OCI-M2 (cell line): ENCODE results near the gene ITGB7.
"Not testable (repeated sequence)": the region's sequence is repeated elsewhere in the genome, so short reads cannot be mapped to it uniquely, and the experiment has no call there.

ENCODE experiments used
- DNase-seq: peaks from one replicate; lab custom pipeline; 2025; ENCODE audit not compliant: unreplicated experiment; lab: John Stamatoyannopoulos, UW

Gene ITGB7

DNA sequence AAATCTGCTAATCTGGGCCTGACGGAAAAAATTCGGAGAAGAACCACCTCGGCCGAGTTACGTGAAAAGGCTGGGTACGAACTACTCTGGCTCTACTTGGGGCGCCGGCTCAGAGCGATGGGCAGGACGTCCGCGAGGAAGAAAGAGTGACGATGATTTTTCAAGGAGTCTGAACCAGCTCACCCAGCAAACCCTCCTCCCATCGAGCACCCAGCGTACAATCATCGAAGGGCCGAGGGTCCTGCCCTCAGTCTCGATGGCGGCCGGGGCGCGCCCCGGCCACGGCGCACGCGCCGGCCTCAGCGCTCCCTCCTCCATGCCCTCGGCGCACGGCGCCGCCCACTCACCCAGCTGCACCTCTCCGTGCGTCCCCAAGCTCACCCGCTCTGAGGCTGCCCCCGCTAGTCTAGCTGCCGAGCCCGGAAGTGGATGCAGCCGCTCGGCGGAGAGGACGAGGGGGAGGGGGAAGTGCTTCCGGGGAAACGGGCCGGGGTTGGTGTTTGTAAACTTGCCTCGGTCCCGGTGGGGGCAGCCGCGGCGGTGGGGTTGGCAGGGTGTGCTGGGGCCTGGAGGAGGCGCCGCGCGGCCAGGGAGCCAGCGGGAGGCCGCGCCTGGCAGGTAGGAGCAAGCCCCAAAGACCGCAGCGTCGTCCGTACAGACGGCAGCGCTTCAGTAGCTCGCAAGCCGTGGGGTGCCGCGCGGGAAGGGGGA, 26.7 kb downstream of the ITGB7 start, which contains the start of the genes CSAD and ZNF740:
TSS of gene CSAD (minus strand) at position 706 of the 711 bp plus-strand sequence. CDS start 7,455 bp downstream, outside the sequence.
TSS of gene ZNF740 (plus strand) at position 503 of the 711 bp plus-strand sequence. CDS start 1,262 bp downstream, outside the sequence.
- DNase-seq, result peak; percentile 36

DNA sequence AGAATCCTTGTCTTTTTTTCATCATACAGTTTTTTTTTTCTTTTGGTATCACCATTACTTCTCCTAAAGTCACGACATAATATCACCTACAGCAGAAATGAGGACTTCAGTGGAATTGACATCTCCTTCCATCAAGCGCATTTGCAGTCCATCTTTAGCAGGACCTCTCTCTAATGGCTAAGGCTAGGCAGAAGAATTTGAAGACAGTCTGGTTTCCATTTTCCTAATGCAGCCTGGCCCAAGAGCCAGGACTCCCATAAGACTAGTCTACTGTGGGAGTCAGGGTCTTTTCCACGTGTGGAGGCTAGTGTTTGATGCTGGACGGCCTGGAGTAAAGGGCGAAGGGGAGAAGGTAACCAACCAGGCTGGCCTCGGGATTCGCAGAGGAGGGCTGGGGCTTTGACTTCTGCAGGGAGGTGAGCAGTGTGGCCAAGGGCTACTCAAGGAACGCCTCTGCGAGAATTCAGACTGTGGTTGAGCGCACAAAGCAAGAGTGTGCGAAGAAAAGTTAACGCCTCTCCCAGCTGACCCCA, 27.3 kb downstream of the ITGB7 start:
- no peak for DNase-seq

DNA sequence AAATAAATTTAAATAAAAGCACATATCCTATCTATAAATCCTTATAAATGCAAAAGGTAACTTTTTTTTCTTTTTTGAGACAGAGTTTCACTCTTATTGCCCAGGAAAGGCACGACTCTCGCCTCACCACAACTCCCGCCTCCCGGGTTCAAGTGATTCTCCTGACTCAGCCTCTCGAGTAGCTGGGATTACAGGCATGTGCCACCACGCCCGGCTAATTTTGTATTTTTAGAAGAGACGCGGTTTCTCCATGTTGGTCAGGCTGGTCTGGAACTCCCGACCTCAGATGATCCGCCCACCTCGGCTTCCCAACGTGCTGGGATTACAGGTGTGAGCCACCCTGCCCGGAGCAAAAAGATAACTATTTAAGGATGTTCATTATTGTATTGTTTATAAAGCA, 28.2 kb downstream of the ITGB7 start:
- not testable (repeated sequence) for DNase-seq

DNA sequence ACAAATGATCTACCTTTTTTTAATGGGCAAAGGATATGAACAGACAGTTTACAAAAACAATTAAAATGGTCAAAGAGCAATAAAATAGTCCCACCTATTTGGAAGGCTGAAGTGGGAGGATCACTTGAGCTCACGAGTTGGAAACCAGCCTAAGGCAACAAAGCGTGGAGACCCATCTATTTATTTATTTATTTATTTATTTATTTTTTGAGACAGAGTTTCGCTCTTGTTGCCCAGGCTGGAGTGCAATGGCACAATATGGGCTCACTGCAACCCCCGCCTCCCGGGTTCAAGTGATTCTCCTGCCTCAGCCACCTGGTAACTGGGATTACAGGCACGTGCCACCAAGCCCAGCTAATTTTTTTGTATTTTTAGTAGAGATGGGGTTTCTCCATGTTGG, 29.6 kb downstream of the ITGB7 start:
- DNase-seq, result not testable (repeated sequence)

DNA sequence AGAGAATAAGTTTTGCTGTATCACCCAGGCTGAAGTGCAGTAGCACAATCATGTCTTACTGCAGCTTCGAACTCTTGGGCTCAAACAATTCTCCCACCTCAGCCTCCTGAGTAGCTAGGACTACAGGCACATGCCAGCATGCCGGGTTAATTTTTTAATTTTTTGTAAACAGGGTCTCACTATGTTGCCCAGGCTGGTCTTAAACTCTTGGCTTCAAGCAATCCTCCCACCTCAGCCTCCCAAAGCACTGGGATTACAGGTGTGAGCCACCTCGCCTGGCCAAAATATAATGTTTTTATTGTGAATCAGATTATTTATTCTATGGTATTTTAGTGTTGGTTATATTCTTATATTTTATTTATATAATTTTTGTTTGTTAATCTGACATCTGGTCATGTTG, 30.3 kb downstream of the ITGB7 start:
- no peak for DNase-seq

DNA sequence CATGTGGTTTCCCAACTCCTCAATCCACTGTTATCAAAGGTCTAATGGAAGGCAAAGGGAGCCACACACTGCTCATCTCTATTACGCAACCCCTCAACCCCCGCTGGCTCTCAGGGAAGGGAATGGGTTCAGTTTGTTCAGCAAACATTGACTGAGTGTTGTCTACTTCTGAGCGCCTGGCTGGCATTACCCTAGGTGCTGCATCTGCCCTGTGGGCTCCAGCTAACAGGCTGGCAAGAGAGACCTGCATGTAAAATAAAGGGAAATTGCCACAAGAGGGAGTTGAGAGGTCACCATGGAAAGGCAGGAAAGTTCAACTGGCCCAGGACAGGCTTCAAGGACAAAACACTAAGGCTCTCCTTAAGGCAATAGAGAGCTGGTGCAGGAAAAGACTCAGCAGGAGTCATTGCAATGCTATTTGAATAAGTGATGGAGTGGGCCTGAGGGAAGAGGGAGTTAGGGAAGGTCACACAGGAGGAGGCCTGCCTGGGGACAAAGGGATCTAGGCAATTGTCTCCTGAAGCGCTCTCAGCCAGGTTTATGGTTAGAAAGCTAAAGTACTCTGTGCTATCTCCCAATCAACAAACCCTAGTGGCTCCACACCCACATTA, 32.1 kb downstream of the ITGB7 start:
- no peak for DNase-seq

DNA sequence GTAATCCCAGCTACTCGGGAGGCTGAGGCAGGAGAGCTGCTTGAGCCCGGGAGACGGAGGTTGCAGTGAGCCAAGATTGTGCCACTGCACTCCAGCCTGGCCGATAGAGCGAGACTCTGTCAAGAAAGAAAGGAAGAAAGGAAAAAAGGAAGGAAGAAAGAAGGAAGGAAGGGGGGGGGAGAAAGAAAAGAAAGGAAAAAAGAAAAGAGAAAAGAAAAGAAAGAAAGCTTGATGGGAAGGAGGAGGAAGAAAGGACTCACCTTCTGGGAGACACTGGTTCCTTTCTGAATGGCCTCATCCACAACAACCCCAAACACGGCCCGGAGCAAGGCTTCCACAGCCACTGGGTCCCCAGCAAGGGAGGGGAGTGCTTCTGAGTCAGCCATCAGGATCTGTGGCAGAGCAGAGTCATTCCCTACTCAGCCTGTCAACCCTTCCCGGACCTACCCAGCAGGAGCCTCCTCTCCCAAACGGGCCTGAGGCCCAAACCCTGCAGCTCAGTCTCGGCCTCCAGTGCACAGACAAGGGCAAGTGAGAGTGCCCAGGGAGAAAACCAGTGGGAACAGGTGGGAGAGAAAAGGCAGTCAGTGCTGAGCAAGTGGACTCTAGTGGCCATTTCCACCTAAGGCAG, 33.9 kb downstream of the ITGB7 start:
- no peak for DNase-seq

DNA sequence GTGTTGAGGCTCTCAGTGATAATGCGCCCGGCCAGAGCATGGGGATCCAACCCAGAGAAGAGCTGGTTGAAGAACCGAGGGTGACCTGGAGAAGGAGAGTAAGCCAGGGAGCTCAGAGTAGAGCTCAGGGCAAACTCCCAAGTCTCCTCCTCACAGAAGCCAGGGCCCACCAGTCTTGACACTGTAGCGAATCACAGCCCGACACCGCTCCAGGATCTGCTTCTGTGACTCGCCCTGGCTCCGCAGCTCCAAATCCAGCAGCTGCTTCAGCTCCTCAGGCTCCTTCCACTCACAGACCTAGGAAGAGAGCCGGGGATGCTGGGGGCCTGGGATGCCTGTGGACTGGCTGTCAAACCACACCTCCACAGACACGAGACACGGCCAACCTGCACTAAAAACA, 34.7 kb downstream of the ITGB7 start:
- DNase-seq, result no peak

DNA sequence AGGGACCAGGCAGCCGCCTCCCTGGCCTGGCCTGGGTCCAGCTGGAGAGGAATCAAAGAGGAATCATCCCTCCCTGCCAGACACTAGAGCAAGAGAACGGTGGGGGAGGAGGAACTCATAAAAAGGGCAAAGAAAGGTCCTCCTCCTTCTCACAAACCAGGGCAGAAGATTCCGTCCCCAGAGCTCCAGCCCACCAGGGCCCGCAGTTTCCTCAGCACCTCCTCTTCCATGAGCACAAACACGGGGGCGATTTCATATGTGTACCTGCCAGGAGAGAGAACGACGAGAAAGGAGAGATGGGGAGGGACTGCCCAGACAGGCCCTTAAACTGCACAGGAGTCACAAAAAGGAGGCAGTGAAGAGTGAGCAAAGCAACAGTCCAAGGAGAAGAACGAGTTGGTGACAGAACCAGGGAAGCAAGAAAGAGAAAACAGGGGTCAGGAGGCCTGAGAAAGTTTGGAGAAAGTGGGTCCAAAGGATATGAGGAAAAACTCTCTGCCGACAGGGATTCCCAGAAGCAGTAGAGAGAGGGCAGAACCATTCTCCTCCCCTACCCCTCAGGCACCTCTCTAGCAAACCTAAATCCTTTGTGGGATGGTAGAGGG, 35.2 kb downstream of the ITGB7 start:
- DNase-seq, result no peak

DNA sequence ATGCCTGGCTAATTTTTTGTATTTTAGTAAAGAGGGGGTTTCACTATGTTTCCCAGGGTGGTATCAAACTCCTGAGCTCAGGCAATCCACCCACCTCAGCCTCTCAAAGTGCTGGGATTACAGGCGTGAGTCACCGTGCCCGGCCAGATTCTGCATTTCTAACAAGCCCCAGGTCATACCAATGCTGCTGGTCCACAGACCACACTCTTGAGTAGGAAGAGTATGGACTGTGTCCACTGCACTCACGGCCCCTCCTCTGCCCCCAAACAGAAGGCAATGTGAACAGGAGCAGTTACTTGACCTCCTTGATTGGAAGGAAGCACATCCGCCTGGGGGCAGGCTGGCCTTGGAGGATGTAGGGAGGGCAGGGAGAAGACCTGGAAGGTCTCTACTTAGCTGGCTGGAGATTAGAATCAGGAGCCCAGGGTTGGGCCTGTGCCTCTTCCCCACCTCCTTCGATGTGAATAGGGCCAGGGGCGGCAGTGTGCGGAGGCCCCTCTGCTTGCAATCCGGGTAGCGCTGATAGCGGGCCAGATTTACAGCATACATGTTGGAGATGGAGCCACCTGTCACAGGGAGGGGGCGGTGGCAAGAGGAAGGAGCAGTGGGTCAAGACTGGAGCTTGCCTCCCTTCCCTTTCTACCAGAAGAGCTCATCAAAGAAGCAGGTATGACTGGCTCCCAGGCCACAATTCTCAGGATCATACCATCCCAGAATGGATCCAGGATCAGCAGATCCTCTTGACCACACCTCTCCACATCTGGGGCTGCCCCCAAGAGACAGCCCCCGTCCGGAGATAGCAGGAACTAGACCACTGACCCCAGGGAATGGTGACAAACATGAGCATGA, 36.0 kb downstream of the ITGB7 start:
- no peak for DNase-seq

DNA sequence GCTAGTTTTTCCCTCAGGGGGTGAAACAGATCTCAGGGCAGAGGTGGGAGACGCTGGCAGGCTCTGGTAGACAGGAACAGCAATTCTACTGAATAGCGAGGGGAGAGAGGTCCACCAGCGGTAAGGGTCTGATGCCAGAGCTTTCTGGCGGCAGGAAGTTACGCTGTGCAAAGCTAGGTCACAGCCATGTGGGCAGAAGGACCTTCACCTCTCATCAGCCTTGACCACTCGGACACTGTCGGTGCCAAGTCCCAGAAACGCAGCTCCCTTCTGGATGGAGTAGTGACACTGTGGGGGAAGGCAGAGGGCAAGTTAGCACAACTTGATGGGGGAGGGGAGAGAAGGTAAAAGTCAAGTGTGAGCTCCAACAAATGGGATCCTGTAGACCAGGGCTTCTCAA, 36.8 kb downstream of the ITGB7 start:
- DNase-seq, result no peak

DNA sequence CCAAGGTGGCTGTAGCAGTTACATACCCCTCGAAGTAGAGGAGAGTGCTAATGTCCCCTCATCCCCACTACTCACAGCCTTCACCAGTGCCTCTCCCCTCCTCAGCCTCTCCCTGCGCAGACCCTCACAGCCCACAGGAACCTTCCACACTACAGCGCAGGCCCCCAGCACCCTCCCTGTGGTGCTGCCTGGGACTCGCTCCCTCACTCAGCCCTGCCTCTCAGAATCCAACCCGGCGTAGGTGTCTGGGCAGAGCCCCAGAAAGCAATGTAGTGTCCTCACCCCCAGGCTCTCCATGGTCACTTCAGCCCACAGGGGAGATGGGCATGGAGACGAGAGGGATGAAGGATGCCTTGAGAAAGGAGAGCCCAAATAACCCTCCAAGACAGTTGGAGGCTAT, 37.4 kb downstream of the ITGB7 start:
- no peak for DNase-seq

DNA sequence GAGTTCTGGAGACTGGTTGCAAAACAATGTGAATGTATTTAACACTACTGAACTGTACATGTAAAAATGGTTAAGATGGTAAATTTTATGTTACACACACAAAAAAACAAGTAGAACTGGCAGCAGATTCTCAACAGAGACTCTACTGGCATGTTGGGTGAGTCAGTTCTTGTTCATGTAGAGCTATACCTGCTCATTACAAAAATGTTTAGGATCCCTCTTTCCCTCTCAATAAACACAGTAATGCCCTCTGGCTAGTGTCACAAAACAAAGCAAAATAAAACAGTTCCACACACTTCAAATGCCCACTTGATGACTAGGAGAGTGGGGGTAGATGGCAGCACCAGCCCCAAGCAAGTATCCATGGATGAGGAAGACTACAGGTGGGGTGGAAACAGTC, 40.2 kb downstream of the ITGB7 start:
- no peak for DNase-seq

DNA sequence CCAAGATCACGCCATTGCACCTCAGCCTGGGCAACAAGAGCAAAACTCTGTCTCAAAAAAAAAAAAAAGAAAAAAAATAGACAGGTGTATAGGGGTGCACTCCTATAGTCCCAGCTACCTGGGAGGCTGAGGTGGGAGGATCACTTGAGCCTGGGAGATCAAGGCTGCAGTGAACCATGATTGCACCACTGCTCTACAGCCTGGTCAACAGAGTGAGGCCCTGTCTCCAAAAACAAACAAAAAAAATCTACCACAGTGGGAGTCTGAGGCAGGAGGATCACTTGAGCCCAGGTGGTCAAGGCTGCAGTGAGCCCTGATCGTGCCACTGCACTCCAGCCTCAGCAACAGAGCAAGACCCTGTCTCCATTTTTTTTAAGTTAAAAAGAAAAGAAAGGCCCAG, 44.0 kb downstream of the ITGB7 start:
- DNase-seq, result not testable (repeated sequence)

DNA sequence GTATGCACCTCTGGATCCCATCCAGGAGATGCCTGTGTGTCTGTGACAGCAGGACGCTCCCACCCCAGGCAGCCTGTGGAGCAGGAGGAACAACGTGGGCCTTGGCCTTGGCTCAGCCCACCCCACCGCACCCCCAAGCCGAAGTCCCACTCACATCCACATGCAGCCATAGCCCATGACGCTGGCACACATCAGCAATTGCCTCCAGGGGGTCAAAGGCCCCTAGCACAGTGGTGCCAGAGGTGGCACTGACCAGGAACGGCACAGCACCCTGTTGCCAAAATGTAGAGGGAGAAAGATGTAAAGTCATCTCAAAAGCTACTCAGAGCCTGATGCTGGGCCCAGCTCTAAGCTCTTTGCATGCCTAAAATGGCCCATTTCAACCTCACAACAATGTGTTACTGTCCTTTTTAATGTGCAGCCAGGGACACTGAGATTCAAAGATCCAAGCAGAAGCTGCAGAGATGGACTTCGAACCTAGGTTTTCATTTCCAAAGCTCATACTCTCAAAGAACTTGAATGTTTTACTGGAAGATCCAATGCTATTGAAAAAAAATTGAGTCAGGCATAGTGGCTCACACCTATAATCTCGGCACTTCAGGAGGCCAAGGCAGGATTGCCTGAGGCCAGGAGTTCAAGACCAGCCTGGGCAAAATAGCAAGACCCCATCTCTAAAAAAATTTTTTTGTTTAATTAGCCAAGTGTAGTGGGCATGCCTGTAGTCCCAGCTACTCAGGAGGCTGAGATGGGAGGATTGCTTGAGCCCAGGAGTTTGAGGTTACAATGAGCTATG, 45.7 kb downstream of the ITGB7 start:
- DNase-seq, result no peak

DNA sequence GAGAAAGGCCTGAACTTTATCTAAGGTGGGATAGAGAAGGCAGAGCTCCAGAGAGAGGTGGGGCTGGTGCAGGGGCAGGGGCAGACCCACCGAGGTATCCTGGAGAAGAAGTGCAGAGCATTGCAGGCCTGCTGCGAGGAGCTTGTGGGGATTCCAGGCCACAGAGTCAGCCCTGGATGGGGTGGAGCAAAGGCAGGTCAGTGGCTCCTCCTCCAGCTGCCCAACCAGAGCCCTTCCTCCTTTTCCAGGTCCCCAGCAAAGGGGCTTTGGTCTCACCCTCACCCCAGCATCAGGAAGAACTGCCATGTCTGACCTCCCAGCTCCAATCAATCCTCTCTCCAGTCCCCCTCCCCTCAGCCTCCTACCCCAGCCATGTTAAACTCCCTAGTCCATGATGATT, 46.4 kb downstream of the ITGB7 start:
- no peak for DNase-seq

DNA sequence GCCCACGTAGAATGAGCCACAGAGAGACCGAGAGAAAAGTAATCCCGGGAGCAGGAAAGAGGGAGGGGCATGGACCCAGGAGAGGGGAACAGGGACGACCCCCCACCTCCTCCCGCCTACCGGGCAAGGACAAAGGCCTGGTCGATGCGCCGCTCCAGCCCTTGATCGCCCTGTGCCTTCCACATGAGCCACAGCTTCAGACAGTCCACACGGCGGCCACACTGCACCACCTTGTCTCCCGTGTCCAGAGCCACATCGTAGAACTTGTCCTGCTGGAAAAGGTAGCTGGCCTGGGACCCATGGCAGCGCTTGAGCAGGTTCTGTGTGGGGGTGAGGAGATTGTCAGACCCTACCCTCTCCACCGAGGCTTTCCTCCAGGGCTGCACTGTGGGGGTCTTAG, 47.1 kb downstream of the ITGB7 start:
- no peak for DNase-seq

DNA sequence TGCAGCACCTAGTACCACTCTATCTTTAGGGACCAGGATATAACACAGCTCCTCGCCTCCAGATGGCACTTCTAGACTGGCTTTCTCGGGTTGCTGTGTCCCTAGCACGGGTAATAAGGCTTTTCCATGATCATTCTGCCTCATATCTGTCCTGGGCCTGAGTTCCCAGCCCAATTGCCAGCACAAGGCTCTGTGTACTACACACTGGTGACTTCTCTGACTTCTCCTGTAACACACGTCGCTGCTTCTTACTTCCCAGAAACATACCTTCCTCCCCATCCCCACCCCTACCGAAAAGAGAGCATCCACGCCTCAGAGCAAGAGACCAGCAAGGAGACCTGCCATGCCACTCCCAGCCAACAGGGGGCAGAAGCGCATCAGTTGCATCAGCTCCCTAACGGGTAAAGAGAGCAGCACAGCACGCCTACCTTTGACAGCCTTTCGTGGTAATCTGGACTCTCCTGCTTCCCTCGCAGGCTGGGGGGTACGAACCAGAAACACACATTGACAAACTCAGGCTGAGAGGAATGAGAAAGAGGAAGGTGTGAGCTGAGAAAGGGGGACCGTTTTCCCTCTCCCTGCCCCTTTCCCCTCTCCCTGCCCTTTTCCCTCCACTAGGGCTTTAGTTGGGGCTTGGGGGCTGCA, 47.7 kb downstream of the ITGB7 start:
- peak; percentile 47 for DNase-seq

DNA sequence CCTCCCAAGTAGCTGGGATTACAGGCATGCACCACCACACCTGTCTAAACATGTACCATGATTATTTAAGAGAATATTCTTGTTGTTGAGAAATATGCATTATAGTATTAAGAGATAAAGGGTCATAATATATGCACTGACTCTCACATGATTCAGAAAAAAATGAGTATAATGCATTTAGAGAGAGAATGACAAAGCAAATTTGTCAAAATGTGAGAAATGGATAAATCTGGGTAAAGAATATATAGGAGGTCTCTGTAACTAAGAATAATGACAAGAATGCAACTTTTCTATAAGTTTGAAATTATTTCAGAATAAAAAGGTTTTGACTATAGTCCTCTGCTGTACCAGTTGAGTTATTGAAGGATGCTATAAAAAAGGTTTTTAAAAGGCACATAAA, 54.7 kb downstream of the ITGB7 start:
- no peak for DNase-seq
